Peyer's patch (tissue), 4 donors: ENCODE data around the gene LCP2.

Experiments used
- CTCF ChIP-seq, 6 experiments: fragments of 450-650 bp in 4 of 6; fragments of 200-600 bp in 2 of 6; sonication (generic) in 1 of 6; IDR thresholded peaks; one replicate each; pipeline ENCODE4 v1.5.1; 2017 to 2019; ENCODE audit warnings: antibody characterized with exemption in 6 of 6, mild to moderate bottlenecking in 3 of 6, moderate library complexity in 1 of 6
- POLR2A ChIP-seq, 2 donors: fragments of 450-650 bp; IDR thresholded peaks; one replicate each; pipeline ENCODE4 v1.5.1; 2017; ENCODE audit warnings: antibody characterized with exemption in 2 of 2, mild to moderate bottlenecking in 2 of 2, moderate library complexity in 2 of 2

GRCh38 chr5:170296036-170296934 lies 1.3 kb downstream of the LCP2 start:
- TF ChIP-seq CTCF (IDR thresholded peaks at IDR 0.05) (no peak), POLR2A (IDR thresholded peaks at IDR 0.05) (no peak)
